Stimulated activated CD8-positive, alpha-beta memory T cell treated with anti-CD3 and anti-CD28 coated beads, Interleukin-12 subunit alpha, Interleukin-12 subunit beta, amount 100 ng/mL, for 24 hours (primary cell): Measurements from ENCODE around the gene MIS18BP1.
"Not testable (repeated sequence)": the region's sequence is repeated elsewhere in the genome, so short reads cannot be mapped to it uniquely, and the experiment has no call there.

Source experiments
- DNase-seq: peaks from one replicate; pipeline ENCODE4 v3.0.0-alpha.2; 2020; ENCODE audit errors: extremely low read depth

MIS18BP1 gene

DNA sequence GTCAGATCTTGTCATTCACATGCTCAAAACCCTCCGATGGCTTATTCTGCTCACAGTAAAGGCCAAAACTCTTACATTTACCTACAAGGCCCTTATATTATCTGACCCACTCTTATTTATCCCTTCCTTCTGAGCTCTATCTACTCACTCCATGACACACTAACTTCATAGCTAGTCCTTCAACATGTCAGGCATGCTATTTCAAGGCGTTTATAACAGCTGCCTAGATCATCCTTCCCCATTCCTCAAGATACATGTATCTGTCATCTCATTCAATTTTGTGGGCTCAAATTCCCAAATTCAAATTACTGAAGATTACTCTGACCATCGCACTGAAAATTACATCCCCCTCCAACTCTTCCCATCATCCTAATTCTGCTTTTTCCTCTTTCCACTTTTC is 6.9 kb downstream of the MIS18BP1 start:
- DNase-seq = no peak

DNA sequence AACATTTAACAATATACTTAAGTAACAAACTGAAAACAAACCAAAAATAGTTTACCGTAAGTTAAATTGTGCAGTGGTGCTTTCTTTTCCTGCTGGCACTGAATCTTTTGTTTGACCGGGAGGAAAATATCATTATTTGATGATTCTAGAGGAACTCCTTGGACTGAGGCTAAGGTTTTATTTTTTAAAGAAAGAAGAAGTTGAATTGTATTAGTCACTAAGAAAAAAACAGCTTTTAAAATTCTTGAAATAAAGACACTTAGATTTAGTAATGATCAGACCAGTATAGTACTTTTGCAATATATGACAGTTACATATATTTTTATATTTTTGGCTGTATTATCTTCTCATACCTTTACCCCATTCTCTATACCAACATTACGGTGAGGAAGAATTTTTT is 10.3 kb downstream of the MIS18BP1 start:
- DNase-seq = no peak

DNA sequence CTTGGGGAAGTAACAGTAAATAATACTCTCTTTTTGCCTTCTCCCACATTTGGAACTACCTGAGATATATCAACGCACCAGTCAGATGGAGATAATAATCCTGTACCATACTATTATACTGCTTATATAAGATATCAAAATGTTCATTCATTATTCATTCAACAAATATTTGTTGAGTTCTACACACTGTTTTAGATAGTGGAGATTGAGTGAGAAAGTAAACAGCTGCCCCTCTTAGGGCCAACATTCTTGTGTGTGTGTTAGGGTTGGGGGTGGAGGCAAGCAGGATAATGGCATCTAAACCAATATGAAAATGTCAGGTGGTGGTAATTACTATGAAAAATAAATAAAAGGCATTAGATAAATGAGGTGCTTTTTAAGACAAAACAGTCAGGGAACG is 14.0 kb downstream of the MIS18BP1 start:
- DNase-seq = no peak

DNA sequence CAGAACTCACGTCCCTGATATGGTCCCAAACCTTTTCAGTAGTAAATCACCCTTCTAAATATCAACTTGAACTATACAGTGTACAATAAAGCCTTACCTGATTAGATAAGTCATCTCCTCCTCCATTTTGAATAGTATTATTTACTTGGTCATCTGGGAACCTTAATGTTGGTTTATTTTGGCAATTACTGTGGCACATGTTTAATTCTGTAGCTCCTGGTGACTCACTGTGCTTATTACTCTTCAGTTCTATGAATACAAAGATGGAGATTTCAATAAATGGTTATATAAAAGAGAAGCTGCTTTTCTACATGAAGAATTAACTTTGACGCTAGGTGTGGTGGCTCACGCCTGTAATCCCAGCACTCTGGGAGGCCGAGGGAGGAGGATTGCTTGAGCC is 25.4 kb downstream of the MIS18BP1 start:
- no peak for DNase-seq

DNA sequence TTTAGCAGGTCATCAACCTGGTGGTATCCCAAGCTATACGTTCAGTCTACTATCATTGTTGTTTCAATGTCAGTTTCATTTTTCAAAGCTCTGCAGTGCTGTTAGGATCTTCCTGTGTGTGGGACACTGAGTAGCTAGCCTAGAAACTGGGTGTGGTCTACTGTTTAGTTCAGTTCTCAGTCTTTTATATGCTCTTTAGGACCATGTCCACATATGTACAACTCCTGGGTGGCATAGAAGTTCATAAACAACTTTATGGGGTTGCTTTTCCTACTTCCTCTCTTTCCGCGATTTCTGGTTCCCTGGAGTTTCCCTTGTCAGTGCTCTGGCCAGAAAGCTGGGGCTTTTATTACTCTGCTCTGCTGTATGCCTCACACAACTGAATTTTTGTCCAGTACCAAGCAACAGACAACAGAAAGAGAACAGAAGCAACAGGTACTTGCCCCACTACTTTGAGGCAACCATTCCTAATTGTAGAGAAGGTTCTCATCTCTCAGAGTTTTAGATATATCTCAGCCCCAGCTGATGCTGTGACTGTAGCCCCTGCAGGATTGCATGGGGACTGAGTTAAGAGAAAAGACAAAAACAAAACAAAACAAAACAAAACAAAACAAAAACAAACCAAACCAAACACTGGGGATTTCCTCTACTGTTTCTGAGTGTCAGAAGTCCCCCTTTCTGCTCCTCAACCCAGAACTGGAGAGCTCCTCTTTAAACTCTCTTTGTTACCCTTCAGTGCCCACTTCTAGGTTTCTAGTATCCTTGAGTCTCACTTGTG is 30.3 kb downstream of the MIS18BP1 start:
- no peak for DNase-seq

DNA sequence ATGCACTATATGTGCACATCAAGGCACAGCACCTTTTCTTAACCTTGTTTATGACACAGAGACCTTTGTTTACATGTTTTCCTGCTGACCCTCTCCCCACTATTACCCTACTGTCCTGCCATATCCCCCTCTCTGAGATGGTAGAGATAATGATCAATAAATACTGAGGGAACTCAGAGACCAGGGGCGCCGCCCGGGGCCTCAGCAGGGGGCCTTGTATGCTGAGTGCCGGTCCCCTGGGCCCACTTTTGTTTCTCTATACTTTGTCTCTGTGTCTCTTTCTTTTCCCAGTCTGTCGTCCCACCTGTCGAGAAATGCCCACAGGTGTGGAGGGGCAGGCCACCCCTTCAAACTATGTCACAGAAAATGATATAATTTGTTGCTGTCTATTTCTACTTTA is 38.7 kb downstream of the MIS18BP1 start:
- not testable (repeated sequence) for DNase-seq

DNA sequence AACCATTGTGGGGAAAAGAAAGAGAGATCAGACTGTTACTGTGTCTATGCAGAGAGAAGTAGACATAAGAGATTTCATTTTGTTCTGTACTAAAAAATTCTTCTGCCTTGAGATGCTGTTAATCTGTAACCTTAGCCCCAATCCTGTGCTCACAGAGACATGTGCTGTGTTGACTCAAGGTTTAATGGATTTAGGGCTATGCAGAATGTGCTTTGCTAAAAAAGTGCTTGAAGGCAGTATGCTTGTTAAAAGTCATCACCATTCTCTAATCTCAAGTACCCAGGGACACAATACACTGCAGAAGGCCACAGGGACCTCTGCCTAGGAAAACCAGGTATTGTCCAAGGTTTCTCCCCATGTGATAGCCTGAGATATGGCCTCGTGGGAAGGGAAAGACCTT is 39.3 kb downstream of the MIS18BP1 start:
- not testable (repeated sequence) for DNase-seq

DNA sequence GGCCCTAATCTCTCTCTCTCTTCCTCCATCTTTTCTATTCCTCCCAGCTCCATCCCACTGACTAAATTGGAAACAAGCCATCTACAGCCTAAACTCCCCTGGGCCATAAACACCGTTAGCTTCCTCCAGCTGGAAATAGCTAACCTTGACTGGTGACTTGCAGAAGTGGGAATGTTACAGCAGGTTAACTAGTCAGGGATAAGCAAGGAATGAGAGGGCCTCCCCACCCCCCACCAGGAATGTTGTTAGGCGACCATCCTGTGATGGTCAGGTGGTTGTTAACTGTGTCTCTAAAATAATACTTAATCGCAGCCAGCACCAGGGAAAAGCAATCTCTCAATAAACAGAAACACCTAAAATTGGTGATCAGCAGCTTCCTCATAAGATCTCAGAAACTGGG is 40.8 kb downstream of the MIS18BP1 start:
- no peak for DNase-seq

DNA sequence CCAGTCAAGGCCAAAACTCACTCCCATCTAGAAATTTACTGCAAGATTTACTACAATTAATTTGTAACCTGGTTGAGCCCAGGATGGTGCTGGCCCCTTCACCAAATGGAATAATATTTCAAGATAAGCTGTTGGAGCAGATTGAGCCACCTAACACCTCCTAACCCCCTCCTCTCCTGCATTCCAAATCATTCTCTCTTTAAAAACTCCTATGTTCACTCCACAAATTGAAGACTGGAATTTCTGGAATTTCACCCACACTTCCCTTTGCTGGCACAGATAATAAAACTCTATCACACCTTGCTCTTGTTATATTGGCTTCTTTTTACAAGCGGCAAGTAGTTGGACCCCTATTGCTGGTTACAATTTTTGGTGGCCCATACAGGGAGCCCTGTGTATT is 41.7 kb downstream of the MIS18BP1 start:
- no peak for DNase-seq

DNA sequence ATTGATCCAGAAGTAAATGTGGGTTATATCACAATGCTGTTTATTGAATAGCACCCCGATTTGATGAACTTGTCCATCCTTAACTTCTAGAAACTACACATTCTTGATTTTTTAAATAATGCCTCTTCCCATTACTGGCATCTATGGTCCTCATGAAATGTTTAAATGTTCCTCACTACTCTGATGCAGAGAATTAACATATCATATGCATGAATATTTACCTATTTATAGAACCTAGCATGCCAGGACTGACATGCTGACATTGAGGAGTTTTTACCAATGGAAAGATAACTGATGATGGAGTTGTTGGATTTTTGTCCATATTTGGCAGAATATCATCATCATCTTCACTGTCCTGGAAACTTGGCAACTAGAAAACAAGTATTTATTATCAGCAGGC is 42.8 kb downstream of the MIS18BP1 start:
- no peak for DNase-seq

DNA sequence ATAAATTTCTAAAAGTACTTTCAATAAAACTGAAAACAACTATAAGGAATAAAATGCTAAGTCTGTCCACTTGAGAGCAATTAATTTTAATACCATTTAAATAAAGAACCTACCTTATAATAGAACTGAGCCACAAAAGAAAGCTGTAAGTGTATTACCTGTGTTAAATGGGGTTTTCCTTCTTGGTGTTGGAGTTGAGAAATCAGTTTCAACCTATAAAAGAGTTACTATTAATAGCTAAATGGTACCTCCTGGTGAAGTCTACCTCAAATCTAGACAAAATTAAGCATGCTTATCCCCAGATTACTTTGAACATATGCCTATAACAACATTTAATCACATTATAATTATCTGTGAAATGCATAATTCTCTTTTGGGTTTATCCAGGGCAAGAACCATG is 48.8 kb downstream of the MIS18BP1 start:
- no peak for DNase-seq

DNA sequence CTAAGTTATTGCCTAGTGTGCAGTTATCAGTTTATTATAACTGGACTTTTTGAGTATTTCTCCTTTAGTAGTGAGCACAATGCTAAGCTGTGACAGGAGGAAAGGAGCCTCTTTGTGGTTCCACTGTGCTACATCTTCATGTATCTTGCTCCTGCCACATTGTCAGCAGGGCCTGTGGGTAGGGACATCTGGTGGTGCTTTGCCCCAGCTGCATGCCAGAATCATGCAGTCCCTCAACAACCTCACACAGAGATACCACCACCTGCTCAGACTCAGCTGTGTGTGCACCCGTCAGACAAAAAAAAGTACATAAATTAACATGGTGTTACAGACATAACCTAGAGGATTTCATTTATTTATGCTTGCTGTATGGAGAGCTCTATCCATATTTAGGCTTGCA is 51.1 kb downstream of the MIS18BP1 start:
- no peak for DNase-seq

DNA sequence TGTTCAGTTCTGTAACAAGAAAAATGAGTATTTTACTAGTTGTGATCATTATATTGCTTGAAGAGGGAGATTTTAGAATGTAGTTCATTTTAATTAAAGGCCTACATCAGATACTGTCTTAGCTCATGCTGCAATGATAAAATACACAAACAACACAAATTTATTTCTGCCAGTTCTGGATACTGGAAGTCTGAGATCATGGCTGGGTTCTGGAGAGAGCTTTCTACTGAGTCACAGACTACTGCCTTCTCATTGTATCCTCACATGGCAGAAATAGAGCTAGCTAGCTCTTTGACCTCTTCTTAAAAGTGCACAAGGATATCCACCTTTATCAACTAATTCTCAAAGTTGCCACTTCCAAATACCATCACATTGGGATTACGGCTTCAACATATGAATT is 53.8 kb downstream of the MIS18BP1 start:
- DNase-seq = no peak

DNA sequence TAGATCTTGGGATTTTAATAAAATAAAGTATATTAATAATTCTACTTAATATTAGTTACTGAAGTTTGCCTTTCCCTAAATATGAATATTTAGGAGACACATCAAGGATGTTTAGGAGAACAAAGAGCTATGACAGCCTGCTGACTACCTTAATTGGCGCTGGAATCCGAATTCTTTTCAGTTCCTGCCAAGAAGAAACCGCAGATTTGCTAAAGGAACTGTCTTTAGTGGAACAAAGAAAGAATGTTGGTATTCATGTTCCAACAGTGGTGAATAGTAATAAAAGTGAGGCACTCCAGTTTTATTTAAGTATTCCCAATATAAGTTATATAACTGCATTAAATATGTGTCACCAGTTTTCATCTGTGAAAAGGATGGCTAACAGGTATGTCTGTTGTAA is 54.5 kb downstream of the MIS18BP1 start:
- no peak for DNase-seq

DNA sequence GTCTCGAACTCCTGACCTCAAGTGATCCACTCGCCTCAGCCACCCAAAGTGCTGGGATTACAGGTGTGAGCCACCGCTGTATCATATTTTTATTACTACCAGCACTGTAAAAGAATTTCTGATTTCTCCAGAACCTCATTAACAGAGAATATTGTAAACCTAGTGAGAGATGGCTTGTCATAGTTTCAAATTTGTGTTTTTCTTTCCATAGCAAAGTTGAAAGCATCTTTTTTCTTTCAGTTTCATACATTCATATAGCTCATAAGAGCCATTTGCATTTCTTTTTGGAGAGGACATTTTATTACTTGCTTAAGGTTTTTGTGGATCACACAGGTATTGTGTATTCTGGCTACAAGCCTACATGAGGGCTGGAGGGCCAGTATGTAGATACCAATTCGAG is 58.0 kb downstream of the MIS18BP1 start:
- DNase-seq = no peak

DNA sequence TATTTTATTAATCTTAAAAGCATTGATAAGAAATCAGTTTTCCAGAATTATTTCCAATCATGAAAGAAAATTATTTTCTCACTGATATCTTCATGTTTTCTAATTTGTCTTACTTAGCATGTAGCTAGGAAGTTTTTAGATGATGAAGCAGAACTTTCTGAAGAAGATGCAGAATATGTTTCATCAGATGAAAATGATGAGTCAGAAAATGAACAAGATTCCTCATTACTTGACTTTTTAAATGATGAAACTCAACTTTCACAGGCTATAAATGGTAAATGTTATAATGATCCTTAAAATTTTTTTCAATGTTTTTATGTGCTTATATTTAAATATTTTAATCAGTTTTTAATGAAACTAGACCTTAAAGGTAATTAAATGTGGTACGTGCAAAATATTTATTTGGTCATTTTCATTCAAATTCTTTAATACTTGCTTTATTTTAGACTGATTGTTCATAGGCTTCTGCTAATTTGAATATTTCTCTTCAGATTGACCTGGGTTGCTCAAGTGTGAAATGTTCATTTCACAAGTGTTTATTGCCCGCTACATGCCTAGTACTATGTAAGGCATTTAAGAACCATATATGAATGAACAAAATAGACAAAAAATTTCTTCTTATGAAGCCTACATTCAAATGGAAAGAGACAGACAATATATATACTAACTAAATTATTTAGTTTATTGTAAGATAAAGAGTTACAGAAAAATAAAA is 67.7 kb downstream of the MIS18BP1 start:
- no peak for DNase-seq

DNA sequence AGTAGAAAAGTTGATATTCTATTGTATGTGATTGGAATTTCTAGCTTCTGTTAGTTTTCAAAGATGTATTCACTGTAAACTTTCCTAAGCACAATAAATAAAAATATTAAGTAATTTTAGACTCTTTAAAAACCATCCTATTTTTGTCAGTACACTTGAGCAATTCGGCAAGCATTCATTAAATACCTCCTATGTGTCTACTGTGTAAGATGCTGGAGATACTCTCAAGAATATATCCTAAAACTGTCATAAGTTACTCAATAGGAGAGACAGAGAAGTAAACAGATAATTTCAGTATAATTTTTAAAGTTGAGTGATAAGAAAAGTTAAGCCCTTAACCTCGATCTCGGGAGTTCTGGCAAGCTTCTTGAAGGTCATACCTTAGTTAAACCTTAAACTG is 71.2 kb downstream of the MIS18BP1 start:
- DNase-seq = no peak

DNA sequence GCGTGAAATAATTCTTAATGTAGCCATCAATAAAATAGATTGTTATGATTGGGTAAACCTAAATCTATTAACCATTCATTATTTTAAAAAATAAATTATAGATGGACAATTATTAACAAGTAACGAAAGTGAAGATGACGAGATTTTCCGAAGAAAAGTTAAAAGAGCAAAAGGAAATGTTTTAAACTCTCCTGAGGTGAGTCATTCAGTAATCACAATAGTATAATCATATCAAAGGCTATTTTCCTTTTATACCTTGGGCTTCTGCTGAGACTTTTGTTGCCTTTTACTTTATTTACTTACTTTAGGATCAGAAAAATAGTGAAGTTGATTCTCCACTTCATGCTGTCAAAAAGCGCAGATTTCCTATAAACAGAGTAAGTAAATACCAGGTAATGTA is 71.7 kb downstream of the MIS18BP1 start:
- no peak for DNase-seq

DNA sequence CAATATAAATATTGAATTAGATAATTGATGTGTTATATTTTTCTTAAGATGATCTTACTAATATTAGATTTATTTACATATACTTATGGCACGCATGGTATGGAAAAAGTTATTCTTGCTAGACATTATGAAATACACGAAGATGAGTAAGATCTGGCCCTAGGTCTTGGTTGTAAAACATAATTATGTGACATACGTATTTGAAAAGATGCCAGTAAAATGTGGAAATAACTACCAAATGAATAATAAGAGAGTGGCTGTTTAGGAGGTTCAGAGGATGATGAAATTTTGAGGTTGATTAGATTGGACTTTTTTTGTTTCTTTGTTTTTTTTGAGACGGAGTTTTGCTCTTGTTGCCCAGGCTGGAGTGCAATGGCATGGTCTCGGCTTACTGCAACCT is 75.9 kb downstream of the MIS18BP1 start:
- no peak for DNase-seq

DNA sequence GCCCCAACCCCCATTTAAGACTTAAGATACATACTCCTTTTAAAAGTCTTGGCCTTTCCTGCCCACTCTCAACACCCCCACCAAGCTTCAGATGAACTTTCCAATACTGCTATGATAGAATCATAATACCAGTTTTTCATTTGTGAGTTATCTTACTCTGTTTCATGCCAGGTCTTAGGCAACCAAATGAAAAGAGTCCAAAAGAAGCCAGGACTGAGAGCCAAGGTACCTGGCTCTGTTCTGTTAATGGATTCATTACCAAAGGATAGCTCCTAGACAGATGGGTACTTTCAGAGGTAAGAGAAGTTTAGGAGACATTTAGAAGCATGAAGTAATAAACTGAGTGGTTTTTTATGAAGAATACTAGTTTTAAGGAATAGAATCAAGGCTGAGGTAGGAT is 83.1 kb downstream of the MIS18BP1 start:
- DNase-seq = no peak

DNA sequence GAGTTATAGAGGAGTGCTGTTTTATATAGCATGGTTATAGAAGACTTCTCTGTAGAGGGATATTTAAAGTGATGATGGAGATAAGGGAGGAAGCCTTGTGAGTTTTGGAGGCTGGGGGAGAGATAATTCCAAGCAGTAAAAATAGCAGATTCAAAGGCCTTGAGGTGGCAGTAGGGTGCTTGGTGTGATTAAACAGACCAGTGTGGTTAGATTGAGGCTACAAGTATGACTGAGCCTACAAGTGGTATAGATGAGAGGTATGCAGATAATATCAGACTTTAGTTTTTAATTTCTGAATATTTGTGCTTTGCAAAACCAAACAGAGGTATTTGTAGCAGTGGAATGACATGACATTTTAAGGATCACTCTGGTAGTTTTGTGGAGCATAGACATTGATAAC is 96.9 kb downstream of the MIS18BP1 start:
- DNase-seq = no peak
